ENCODE measurements around the gene DHRS7B.
"Not testable (repeated sequence)": the region's sequence is repeated elsewhere in the genome, so short reads cannot be mapped to it uniquely, and the experiment has no call there.

The DHRS7B gene

GRCh38 chr17:21129023-21129681 lies 2.4 kb downstream of the DHRS7B start:
- DNase-seq (ENCODE audit: low spot score in 2 of 2): no peak
- Mint-ChIP-seq H3K4me3 (no peak overlapping the region), H3K4me1 (peaks cover 22% of the 10 kb centered on the region), H3K27ac (peak overlapping the region; percentile 58), H3K9me3 (no peaks in the 10 kb centered on the region), H3K36me3 (peaks cover 14% of the 10 kb centered on the region)
- no peak for ATAC-seq

GRCh38 chr17:21131137-21131536 lies 4.4 kb downstream of the DHRS7B start:
- Mint-ChIP-seq H3K27ac (no peak overlapping the region), H3K4me1 (peaks cover 18% of the 10 kb centered on the region), H3K9me3 (no peaks in the 10 kb centered on the region), H3K36me3 (peaks cover 14% of the 10 kb centered on the region), H3K4me3 (no peak overlapping the region)
- ATAC-seq: no peak
- no peak for DNase-seq (ENCODE audit: low spot score in 2 of 2)

GRCh38 chr17:21132428-21132827 lies 5.7 kb downstream of the DHRS7B start:
- no peak for DNase-seq (ENCODE audit: low spot score in 2 of 2)
- Mint-ChIP-seq H3K4me1 (peaks cover 5% of the 10 kb centered on the region), H3K27ac (no peak overlapping the region), H3K9me3 (no peaks in the 10 kb centered on the region), H3K4me3 (no peak overlapping the region), H3K36me3 (peaks cover 3% of the 10 kb centered on the region)
- no peak for ATAC-seq

- DNase-seq (ENCODE audit: low spot score in 2 of 2): no peak
- no peak for ATAC-seq
- H3K27ac Mint-ChIP-seq: no peak overlapping the region
- no peaks in the 10 kb centered on the region for H3K9me3 Mint-ChIP-seq
- H3K4me3 Mint-ChIP-seq: no peak overlapping the region
- no peaks in the 10 kb centered on the region for H3K4me1 Mint-ChIP-seq
- no peaks in the 10 kb centered on the region for H3K36me3 Mint-ChIP-seq
Observed at GRCh38 chr17:21134559-21134958, 7.8 kb downstream of the DHRS7B start.

GRCh38 chr17:21140911-21141310 lies 14.1 kb downstream of the DHRS7B start:
- ATAC-seq (no peak), DNase-seq (ENCODE audit: low spot score in 2 of 2) (no peak)
- H3K4me3 Mint-ChIP-seq: no peak overlapping the region
- H3K27ac Mint-ChIP-seq: no peak overlapping the region
- H3K9me3 Mint-ChIP-seq: no peaks in the 10 kb centered on the region
- H3K36me3 Mint-ChIP-seq: no peaks in the 10 kb centered on the region
- no peaks in the 10 kb centered on the region for H3K4me1 Mint-ChIP-seq

- Mint-ChIP-seq H3K36me3 (no peaks in the 10 kb centered on the region), H3K27ac (no peak overlapping the region), H3K4me1 (no peaks in the 10 kb centered on the region), H3K4me3 (no peak overlapping the region), H3K9me3 (no peaks in the 10 kb centered on the region)
- no peak for ATAC-seq
- no peak for DNase-seq (ENCODE audit: low spot score in 2 of 2)
Observed at GRCh38 chr17:21141331-21141730, 14.6 kb downstream of the DHRS7B start.

GRCh38 chr17:21142065-21142464 lies 15.3 kb downstream of the DHRS7B start:
- not testable (repeated sequence) for H3K4me1 Mint-ChIP-seq; ATAC-seq; H3K36me3 Mint-ChIP-seq; H3K9me3 Mint-ChIP-seq; DNase-seq (ENCODE audit: low spot score in 2 of 2); H3K4me3 Mint-ChIP-seq; H3K27ac Mint-ChIP-seq

- Mint-ChIP-seq H3K4me3 (no peak overlapping the region), H3K27ac (no peak overlapping the region), H3K36me3 (no peaks in the 10 kb centered on the region), H3K4me1 (no peaks in the 10 kb centered on the region), H3K9me3 (no peaks in the 10 kb centered on the region)
- ATAC-seq (no peak), DNase-seq (ENCODE audit: low spot score in 2 of 2) (no peak)
Observed at GRCh38 chr17:21143695-21144094, 16.9 kb downstream of the DHRS7B start.

GRCh38 chr17:21144299-21144698 lies 17.5 kb downstream of the DHRS7B start:
- not testable (repeated sequence) for H3K4me1 Mint-ChIP-seq; H3K4me3 Mint-ChIP-seq; H3K9me3 Mint-ChIP-seq; H3K27ac Mint-ChIP-seq; ATAC-seq; H3K36me3 Mint-ChIP-seq; DNase-seq (ENCODE audit: low spot score in 2 of 2)

GRCh38 chr17:21146362-21147015 lies 19.7 kb downstream of the DHRS7B start:
- Mint-ChIP-seq H3K27ac (no peak overlapping the region), H3K4me3 (no peak overlapping the region), H3K36me3 (no peaks in the 10 kb centered on the region), H3K9me3 (no peaks in the 10 kb centered on the region), H3K4me1 (no peaks in the 10 kb centered on the region)
- ATAC-seq: no peak
- DNase-seq (ENCODE audit: low spot score in 2 of 2): no peak

GRCh38 chr17:21149621-21150020 lies 22.9 kb downstream of the DHRS7B start:
- H3K36me3 Mint-ChIP-seq: no peaks in the 10 kb centered on the region
- DNase-seq (ENCODE audit: low spot score in 2 of 2) (no peak), ATAC-seq (no peak)
- H3K4me3 Mint-ChIP-seq: no peak overlapping the region
- H3K4me1 Mint-ChIP-seq: no peaks in the 10 kb centered on the region
- H3K9me3 Mint-ChIP-seq: peaks cover 11% of the 10 kb centered on the region
- no peak overlapping the region for H3K27ac Mint-ChIP-seq

GRCh38 chr17:21152731-21153130 lies 26.0 kb downstream of the DHRS7B start:
- Mint-ChIP-seq H3K27ac (no peak overlapping the region), H3K9me3 (peaks cover 21% of the 10 kb centered on the region), H3K4me3 (no peak overlapping the region), H3K36me3 (peaks cover 6% of the 10 kb centered on the region), H3K4me1 (peaks cover 7% of the 10 kb centered on the region)
- no peak for ATAC-seq
- DNase-seq (ENCODE audit: low spot score in 2 of 2): no peak

- peaks cover 13% of the 10 kb centered on the region for H3K4me1 Mint-ChIP-seq
- DNase-seq (ENCODE audit: low spot score in 2 of 2) (no peak), ATAC-seq (peak; percentile 84)
- peaks cover 6% of the 10 kb centered on the region for H3K36me3 Mint-ChIP-seq
- peaks cover 21% of the 10 kb centered on the region for H3K9me3 Mint-ChIP-seq
- no peak overlapping the region for H3K27ac Mint-ChIP-seq
- no peak overlapping the region for H3K4me3 Mint-ChIP-seq
Observed at GRCh38 chr17:21157586-21158370, 31.0 kb downstream of the DHRS7B start.

GRCh38 chr17:21160401-21160800 lies 33.6 kb downstream of the DHRS7B start:
- Mint-ChIP-seq H3K27ac (no peak overlapping the region), H3K9me3 (peaks cover 3% of the 10 kb centered on the region), H3K4me1 (peaks cover 13% of the 10 kb centered on the region), H3K4me3 (no peak overlapping the region), H3K36me3 (peaks cover 6% of the 10 kb centered on the region)
- ATAC-seq (no peak), DNase-seq (ENCODE audit: low spot score in 2 of 2) (no peak)

GRCh38 chr17:21161498-21162393 lies 35.0 kb downstream of the DHRS7B start:
- Mint-ChIP-seq H3K9me3 (no peaks in the 10 kb centered on the region), H3K4me3 (no peak overlapping the region), H3K4me1 (peaks cover 16% of the 10 kb centered on the region), H3K36me3 (no peaks in the 10 kb centered on the region), H3K27ac (no peak overlapping the region)
- ATAC-seq (no peak), DNase-seq (ENCODE audit: low spot score in 2 of 2) (no peak)

All from stimulated activated effector memory CD8-positive, alpha-beta T cell treated with anti-CD3 and anti-CD28 coated beads, Interleukin-12 subunit alpha, Interleukin-12 subunit beta, amount 100 ng/mL, for 72 hours (primary cell).